Activated CD8-positive, alpha-beta memory T cell treated with anti-CD3 and anti-CD28 coated beads for 4 hours (primary cell): ENCODE data around the gene FAM78B.

Source experiments
- DNase-seq, 2 donors: peaks; one replicate each; pipeline ENCODE4 v3.0.0-alpha.2; 2020; ENCODE audit warnings: low read depth in 2 of 2

Gene FAM78B

GRCh38 chr1:166120281-166120680, 46.5 kb downstream of the FAM78B start:
- DNase-seq = no peak

GRCh38 chr1:166119471-166119965, 47.3 kb downstream of the FAM78B start:
- no peak for DNase-seq

- DNase-seq = no peak
Observed at GRCh38 chr1:166117776-166118175, 49.0 kb downstream of the FAM78B start.

GRCh38 chr1:166116026-166116425, 50.8 kb downstream of the FAM78B start:
- DNase-seq = no peak

- DNase-seq = no peak
Observed at GRCh38 chr1:166114419-166114818, 52.4 kb downstream of the FAM78B start.

GRCh38 chr1:166113630-166114029, 53.2 kb downstream of the FAM78B start:
- no peak for DNase-seq

- DNase-seq = no peak
Observed at GRCh38 chr1:166113031-166113430, 53.8 kb downstream of the FAM78B start.

- DNase-seq = no peak
Observed at GRCh38 chr1:166112425-166112824, 54.4 kb downstream of the FAM78B start.

- no peak for DNase-seq
Observed at GRCh38 chr1:166111430-166111829, 55.4 kb downstream of the FAM78B start.

- DNase-seq = no peak
Observed at GRCh38 chr1:166090244-166090643, 76.6 kb downstream of the FAM78B start.

GRCh38 chr1:166089804-166090203, 77.0 kb downstream of the FAM78B start:
- DNase-seq = no peak

GRCh38 chr1:166088572-166088955, 78.2 kb downstream of the FAM78B start:
- DNase-seq = no peak

- no peak for DNase-seq
Observed at GRCh38 chr1:166087734-166088571, 78.8 kb downstream of the FAM78B start.

GRCh38 chr1:166086113-166086883, 80.5 kb downstream of the FAM78B start:
- no peak for DNase-seq

- no peak for DNase-seq
Observed at GRCh38 chr1:166084613-166085012, 82.2 kb downstream of the FAM78B start.

GRCh38 chr1:166083887-166084286, 82.9 kb downstream of the FAM78B start:
- DNase-seq = no peak

GRCh38 chr1:166082601-166083000, 84.2 kb downstream of the FAM78B start:
- DNase-seq = no peak

GRCh38 chr1:166080967-166081870, 85.6 kb downstream of the FAM78B start:
- no peak for DNase-seq

- no peak for DNase-seq
Observed at GRCh38 chr1:166080277-166080966, 86.4 kb downstream of the FAM78B start.

- no peak for DNase-seq
Observed at GRCh38 chr1:166079276-166079675, 87.5 kb downstream of the FAM78B start.

GRCh38 chr1:166073489-166073888, 93.3 kb downstream of the FAM78B start:
- DNase-seq = no peak
